HG03066 (cell line): Measurements from ENCODE around the gene NAP1L5.

Experiments used
- ATAC-seq: cut with Tn5 transposase; IDR thresholded peaks from one replicate; pipeline ENCODE4 v1.9.1; 2021; ENCODE audit warnings: low read depth; ENCODE audit not compliant: unreplicated experiment

NAP1L5 gene

DNA sequence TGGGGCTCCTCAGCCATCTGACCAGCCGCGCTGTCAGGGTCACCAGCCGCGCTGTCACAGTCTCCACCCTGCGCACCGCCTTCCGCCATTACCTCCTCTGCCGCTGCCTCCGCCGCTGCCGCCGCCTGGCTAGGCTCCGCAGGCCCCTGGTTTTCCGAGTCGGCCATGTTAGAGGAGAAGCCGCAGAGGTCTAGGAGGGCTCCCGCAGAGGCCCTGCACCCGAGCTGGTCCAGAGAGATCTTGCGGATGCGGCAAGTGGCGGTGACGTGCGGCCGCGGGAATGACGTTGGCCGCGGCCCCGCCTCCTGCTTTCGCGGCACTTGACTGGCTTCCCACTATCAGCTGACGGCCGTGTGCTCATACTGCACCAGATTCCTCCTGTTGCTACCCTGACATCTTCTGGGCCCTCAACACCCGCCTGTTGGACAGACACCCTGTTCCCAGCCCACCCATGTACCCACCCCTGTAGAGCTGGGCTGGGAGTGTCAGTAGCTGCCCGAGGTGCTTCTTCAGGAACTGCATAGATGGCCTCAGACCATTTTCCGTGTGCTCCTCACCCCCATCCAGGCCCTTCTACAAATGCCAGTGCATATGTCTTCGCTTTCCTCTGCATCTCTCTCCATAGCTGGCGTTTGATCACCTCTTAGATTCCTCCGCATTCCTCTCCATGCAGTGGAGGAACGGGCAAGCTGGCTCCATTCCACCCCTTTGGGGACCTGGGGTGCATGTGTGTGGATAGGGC lies at the start of gene NAP1L5:
Gene NAP1L5 (minus strand): TSS at position 242 of the 742 bp plus-strand sequence. CDS start 75 bp downstream, at position 167.
- ATAC-seq: peak; percentile 91

- ATAC-seq: no peak
Observed at GRCh38 chr4:88747351-88747750, 49.7 kb upstream of the NAP1L5 start.

- no peak for ATAC-seq
Observed at GRCh38 chr4:88746206-88746605, 48.6 kb upstream of the NAP1L5 start.

DNA sequence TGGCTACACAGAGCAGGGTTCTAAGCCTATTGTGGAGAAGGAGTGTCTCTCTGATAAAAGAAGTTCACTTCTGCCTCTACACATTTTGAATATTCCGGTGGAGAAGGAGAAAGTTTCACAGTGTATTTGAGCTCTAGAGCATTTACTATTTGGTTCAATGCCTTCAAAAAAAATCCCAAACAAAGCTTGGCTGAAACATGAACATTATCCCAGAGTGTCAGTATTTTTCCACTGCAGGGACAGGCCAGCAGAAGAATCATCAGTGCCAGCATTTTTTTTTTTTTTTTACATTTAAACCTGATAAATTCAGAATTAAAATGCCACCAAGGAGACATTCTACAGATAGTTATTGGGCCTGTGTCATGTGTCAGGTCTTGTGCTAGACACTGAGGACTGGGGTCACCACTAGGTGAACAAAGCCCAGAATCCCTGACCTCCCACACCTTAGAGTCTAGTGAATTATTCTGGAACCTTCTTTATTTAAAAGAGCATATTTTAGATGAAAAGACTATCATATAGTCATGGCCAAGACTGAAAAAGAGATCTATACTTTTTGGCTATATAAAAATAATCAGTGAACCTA lies 48.0 kb upstream of the NAP1L5 start:
- ATAC-seq: no peak

- no peak for ATAC-seq
Observed at GRCh38 chr4:88745175-88745574, 47.5 kb upstream of the NAP1L5 start.

- ATAC-seq: no peak
Observed at GRCh38 chr4:88744609-88745008, 47.0 kb upstream of the NAP1L5 start.

GRCh38 chr4:88743696-88744095 lies 46.1 kb upstream of the NAP1L5 start:
- ATAC-seq: no peak

- ATAC-seq: no peak
Observed at GRCh38 chr4:88742561-88742960, 44.9 kb upstream of the NAP1L5 start.

DNA sequence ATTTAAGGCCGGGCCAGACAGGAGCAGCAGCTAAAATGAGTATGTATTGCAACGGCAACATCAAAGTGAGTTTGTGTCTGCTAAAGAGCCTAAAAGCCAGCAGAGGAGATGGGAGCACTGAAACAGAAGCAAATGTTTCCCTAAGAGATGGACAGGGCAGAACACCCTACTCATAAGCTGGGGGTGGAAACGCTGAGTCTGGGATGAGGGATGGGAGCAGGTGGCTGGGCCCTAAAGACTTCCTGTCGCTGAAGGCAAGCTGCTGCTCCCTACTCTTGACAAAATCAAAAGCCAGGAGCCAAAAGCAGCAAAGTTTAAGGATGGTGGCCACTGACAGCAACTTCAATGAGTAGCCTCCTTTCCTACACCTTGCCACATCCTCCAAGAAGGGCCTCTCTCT lies 40.6 kb upstream of the NAP1L5 start:
- ATAC-seq: peak; percentile 8

GRCh38 chr4:88737307-88737941 lies 39.8 kb upstream of the NAP1L5 start:
- peak; percentile 96 for ATAC-seq

GRCh38 chr4:88736264-88736663 lies 38.6 kb upstream of the NAP1L5 start:
- no peak for ATAC-seq

GRCh38 chr4:88735564-88735963 lies 37.9 kb upstream of the NAP1L5 start:
- ATAC-seq: no peak

DNA sequence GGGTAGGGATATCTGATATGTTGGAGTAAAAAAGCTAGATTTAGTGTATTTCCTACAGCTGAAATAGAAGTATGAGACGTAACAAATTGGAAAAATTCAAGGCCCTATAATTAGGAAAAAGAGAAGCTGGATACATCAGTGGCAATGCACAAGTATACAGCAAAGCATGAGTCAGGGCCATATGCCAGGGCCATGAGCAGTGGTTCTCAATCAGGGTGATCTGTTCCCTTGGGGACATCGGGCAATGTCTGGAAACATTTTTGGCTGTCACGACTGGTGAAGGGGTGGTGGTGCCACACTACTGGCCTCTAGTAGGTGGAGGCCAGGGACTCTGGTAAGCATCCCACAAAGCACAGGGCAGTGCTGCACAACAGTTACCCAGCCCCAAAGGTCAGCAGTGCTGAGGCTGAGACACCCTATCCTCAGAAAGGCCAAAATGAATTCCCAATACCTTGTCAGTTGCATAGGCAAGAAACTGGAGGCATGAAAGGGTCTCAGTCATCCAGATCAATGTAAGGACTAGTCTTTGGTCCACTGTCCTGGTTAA lies 36.8 kb upstream of the NAP1L5 start:
- ATAC-seq: no peak

DNA sequence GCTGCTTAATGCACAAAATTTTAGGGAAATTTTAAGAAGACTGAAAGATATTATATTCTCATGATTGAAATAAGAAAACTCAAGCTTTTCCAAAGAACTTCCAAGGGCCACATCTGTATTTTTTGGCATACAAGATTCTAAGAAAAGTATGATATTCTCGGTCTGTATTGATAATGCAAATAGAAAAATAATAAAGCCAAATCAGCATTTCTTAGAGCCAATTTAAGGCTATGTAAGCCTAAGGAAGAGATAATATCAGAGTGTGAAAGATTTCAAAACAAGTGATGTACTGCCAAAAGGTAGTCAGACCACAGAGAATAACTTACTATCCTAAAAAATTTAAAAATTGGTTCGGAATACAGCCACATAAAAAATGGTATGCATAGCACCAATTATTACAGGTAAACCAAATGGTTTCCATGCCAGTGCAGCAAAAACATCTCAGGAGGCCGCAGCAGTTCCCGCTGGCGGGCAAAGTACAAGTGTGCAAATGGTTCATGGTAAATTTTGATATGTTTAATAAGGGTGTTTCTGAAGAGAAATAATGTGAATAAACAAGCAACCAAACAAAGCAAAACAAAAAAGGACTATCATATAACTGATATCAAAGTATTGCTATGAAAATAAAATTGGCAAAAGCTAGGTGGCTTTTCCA lies 35.2 kb upstream of the NAP1L5 start:
- ATAC-seq: no peak

DNA sequence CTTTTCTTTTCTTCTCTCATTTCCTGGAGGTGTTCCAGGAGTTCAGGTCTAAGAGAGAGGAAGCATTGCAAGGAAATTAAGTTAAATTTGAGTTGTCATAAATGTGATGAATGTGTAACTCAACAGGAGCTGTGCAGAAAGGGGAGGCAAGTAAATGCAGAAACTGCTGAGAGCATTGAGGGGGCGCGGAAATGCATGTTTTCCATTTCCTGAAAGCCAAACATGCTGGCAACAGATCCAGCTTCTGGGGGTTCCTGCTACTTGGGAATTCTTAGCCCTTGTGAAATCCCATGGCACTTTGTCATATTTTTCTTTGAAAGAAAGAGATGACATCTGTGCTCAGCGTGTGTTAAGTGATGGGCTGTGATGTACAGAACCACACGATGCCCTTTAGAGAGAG lies 33.8 kb upstream of the NAP1L5 start:
- no peak for ATAC-seq

- ATAC-seq: no peak
Observed at GRCh38 chr4:88730811-88731210, 33.2 kb upstream of the NAP1L5 start.

- ATAC-seq: no peak
Observed at GRCh38 chr4:88729146-88729760, 31.6 kb upstream of the NAP1L5 start.

DNA sequence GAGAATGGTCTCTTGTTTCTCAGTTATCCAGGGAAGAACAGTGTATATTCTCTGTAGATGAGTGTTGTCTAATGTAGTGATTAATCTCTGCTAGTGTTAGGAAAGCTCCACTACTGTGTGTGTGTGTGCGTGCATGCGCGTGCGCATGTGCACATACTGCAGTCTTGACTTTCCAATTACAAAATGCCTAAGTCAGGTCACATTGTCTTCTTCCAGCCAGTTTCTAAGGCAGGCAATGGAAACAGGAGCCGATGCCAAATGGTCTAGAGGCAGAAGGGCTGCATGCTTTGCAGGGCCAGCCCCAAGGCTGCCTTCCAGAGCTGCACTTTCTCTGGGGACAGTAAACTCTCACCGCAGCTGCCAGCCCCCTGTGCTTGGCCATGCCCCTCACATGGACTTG lies 30.5 kb upstream of the NAP1L5 start:
- no peak for ATAC-seq

DNA sequence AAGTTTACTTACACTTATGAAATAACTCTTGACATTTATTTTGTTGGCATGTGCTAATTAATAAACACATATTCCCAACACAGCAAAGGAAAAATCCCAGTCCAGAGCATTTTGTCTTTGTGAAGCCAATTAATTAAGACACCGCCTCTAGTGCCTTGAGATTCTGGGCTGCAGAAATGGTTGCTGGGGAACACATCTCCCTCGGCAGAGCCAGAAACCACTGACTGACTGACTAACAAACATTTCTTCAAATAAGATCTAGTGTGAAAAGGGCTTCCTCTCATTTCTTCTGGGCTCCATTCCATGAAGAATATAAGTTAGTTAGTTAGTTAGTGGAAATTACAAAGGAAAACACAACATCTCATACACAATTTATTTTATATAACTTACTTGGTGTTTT lies 28.4 kb upstream of the NAP1L5 start:
- no peak for ATAC-seq

DNA sequence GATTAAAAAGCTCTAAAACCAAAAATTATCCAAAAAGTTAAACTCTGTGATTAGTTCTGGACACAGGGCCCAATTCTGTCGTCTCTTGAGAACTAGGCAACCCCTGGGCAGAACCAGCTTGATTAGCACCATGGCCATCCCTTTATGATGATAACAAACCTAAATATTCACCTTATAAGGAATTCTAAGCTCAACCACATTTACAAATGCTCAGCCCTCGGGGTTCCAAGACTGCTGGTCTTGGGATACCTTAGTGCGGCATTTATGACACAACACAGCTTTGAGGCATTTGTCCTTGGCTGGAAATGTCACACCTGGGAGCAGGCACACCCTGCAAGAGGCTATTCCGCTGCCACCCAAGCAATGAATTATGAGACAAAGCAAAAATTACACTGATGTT lies 27.5 kb upstream of the NAP1L5 start:
- ATAC-seq: no peak

DNA sequence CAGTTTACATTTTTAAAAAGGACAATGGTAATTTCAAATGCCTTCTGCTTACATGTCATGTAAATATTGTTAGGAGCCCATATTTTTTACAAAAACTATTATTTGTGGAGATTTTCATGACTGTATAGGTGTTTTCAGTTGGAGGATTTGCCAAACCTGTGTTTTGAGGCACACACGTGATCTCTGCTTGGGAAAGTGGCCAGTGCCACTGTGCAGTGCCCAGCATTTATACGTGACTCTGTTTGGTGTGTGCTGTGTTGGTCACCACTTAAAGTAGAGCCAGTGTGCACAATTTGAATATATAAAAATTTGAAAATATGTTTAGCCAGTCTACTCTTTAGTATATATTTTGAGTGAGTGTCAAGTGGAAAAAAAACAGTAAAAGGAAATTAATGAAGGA lies 26.8 kb upstream of the NAP1L5 start:
- ATAC-seq: no peak
